Activated T-helper 9 cell treated with anti-CD3 and anti-CD28 coated beads, Interleukin-2, amount 50 U/mL, for 16 hours (primary cell): ENCODE data around the gene TNNI2.

Experiments
- DNase-seq: peaks from one replicate; pipeline ENCODE4 v3.0.0-alpha.2; 2020; ENCODE audit warnings: low read depth

The TNNI2 gene

GRCh38 chr11:1834779-1835670 is 3.8 kb upstream of the TNNI2 start, which contains the start of gene SYT8:
Gene SYT8, plus strand, starts transcription at chr11:1834990. Its CDS starts 116 bp downstream, at chr11:1835106.
- DNase-seq: no peak

- no peak for DNase-seq
These were observed 3.1 kb upstream of the TNNI2 start for GRCh38 chr11:1835671-1836010.

DNA sequence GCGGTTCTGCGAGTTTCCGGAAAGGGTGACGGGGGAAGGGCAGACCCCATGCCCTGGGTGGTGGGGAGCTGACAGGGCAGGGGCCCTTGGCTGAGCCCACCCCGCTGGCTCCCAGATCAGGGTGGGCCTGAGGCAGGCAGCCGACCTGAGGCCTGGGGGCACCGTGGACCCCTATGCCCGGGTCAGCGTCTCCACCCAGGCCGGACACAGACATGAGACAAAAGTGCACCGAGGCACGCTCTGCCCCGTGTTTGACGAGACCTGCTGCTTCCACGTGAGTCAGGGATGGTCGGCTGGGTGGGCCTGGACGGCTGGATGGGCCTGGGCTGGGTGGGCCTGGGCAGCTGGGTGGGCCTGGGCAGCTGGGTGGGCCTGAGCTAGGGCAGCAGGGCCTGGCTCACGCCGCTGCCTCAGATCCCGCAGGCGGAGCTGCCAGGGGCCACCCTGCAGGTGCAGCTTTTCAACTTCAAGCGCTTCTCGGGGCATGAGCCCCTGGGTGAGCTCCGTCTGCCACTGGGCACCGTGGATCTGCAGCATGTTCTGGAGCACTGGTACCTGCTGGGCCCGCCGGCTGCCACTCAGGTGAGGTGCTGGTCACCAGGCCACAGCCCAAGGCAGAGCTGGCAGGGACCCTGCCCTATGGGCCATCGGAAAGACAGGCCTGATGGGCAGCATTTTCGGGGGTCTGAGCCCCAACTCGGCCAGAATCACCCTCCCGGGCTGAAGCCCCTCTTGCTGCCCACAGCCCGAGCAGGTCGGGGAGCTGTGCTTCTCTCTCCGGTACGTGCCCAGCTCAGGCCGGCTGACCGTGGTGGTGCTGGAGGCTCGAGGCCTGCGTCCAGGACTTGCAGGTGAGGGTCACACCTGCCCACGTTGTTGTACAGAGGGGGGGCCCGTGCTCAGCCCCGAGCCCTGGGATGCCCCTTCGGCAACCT is 2.5 kb upstream of the TNNI2 start:
- DNase-seq: no peak

GRCh38 chr11:1837171-1838076 is 1.4 kb upstream of the TNNI2 start:
- DNase-seq: peak; percentile 69

DNA sequence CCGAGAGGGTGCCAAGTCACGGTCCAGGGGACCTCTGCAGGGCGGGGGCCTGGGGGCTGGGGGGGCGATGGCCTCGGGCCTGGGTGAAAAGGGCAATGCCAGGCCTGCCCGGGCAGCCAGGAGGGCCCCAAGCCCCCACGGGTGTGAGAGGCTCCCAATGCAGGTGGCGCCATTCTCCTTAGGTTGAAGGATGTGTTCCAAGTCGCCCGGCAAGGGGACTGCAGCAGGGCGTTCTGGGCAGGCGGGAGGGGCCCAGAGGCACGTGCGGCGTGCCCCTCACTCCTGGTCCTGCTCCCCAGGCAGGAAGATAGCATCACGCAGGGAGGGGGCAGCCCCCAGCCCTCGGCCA is 730 bp upstream of the TNNI2 start:
- no peak for DNase-seq

DNA sequence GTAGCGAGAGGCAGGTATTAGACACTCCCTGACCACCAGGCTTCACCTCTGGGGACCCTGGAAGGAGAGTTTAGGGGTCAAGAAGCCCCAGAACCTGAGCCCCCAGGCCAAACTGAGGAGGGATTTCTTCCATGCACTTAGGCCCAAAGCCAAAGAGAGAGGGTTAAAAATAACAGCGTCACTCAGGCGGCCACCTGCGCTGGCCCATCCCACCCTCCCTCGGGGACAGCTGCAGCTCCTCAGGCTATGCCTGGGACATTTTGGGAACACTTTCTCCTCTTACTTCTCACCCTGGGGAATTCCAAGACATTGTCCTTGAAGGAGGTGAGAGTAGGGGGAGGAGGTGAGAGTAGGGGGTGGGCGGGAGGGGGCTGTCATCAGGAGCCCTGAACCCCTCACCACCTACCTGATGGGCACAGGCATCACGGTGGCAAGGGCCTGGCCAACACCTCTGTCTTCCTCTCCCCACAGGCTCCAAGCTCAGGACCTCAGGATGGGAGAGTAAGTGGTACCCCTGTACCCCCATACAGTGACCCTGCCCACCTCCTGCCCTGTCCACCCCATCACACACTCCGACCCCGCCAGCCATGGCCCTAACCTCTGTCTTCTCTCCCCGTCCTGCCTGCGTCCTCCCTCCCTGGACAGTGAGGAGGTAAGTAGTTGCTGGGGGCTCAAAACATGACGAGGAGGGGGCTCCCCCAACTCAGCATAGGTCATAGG is 583 bp downstream of the TNNI2 start:
- no peak for DNase-seq

- DNase-seq: no peak
These were observed 1.4 kb downstream of the TNNI2 start for GRCh38 chr11:1839924-1840779.

- no peak for DNase-seq
These were observed 2.1 kb downstream of the TNNI2 start for GRCh38 chr11:1840780-1841480.

- no peak for DNase-seq
These were observed 2.8 kb downstream of the TNNI2 start for GRCh38 chr11:1841511-1842148.

GRCh38 chr11:1842149-1843097 is 3.6 kb downstream of the TNNI2 start:
- DNase-seq: no peak

DNA sequence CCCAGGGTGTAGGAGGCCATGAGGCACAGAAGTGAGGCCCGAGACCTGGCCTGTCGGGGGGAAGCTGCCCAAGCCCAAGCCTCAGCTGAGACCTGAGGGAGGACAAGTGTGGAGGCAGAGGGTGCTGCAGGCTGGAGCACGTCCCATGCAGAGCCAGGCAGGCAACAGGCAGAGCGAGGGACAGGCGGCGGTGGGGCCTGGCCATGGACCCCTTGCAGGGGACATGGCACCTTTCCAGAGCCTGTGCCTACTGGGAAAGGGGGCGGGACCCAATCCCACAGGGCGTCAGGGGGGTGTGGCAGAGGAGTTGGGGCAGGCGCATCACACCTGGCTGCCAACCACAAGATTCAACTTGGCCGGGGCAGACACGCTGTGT is 4.3 kb downstream of the TNNI2 start:
- DNase-seq: no peak

- no peak for DNase-seq
These were observed 5.0 kb downstream of the TNNI2 start for GRCh38 chr11:1843796-1844195.

- no peak for DNase-seq
These were observed 5.7 kb downstream of the TNNI2 start for GRCh38 chr11:1844221-1845094.

- DNase-seq: no peak
These were observed 6.3 kb downstream of the TNNI2 start for GRCh38 chr11:1845095-1845429.

DNA sequence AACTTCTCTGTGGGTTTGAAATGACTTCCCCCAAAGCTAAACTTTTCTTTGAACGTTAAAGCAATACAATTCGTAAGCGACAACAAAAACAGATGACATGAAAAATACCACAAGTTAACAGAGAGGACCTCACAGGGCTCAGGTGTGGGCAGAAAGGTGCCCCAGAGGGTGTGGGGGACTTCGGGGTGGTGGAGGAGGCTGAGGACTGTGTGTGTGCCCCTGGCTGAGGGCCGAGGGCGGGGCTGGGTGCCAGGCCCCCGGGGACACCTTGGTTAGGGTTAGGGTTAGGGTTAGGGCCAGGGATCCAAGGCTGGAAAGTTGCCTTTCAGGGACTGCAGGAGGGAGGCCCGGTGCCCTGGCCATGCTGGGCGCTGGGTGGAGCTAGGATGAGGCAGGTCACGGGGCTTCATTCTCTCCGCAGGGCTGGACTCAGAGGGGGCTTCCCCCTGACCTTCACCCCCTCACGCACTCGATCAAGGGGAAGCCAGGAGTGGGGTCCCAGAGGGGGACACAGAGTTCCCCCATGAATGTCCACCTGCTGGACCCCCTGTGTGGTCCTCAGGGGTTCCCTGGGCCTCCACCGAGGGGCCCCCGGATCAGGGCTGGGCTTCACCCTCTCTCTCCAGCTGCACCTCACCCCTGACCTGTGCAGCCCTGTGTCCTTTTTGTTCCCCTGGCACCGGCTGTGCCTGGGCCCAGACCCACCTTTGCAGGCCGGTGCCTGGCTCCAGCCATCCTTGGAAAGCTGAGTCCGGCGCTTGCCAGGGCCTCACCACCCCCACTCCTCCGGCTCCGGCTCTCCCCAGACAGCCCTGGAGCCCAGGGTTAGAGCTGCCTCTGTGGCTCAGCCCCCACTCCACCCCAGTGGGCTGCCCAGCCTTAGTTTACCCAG is 7.0 kb downstream of the TNNI2 start:
- DNase-seq: no peak

GRCh38 chr11:1846453-1846932 is 7.7 kb downstream of the TNNI2 start:
- DNase-seq: no peak
